SK-N-SH (cell line): ENCODE results near the gene NAV2. TPM values are rescaled to one million over a fixed set of nuclear protein-coding genes. Genes with fewer than 3 reads are reported as not detected.

Source experiments
- CTCF ChIA-PET: fragments of 300-600, 350-600 bp; formaldehyde crosslinking; extraction: SDS; loops from one replicate; lab custom pipeline; 2021; lab: Yijun Ruan, JAX
- POLR2A ChIA-PET: fragments of 350-600 bp; sonication (Branson Sonifier 250); formaldehyde crosslinking; extraction: SDS; loops from one replicate; lab custom pipeline; 2020; ENCODE audit warnings: antibody characterized with exemption, inconsistent platforms; lab: Yijun Ruan, JAX
- DNase-seq: peaks from one replicate; pipeline ENCODE4 v3.0.0; 2012
- H2AFZ ChIP-seq: fragments of 200-600 bp; sonication (generic); 2 replicates; pipeline ENCODE4 v1.8.1; 2016; ENCODE audit warnings: antibody characterized with exemption, mild to moderate bottlenecking, low read depth
- H3F3A ChIP-seq: fragments of 200-600 bp; sonication (generic); replicated peaks from 2 replicates; pipeline ENCODE3; 2016; ENCODE audit warnings: antibody characterized with exemption, mild to moderate bottlenecking; ENCODE audit not compliant: insufficient read depth
- H3K27ac ChIP-seq, 2 experiments: fragments of 200-500 bp in 1 of 2; fragments of 200-600 bp in 1 of 2; sonication (Bioruptor generic) in 1 of 2; sonication (generic), shearing (Covaris generic) in 1 of 2; 2 replicates each; pipeline versions ENCODE4 v1.5.1 to v1.6.1; 2014 to 2016; ENCODE audit warnings: low read depth in 2 of 2, inconsistent platforms in 1 of 2, low read length in 1 of 2, mild to moderate bottlenecking in 1 of 2, mixed read lengths in 1 of 2
- H3K27me3 ChIP-seq: fragments of 200-600 bp; sonication (generic), shearing (Covaris generic); 2 replicates; pipeline ENCODE4 v1.6.1; 2016; ENCODE audit warnings: mixed run types; ENCODE audit not compliant: insufficient read depth
- H3K36me3 ChIP-seq, 2 experiments: fragments of 200-500 bp in 1 of 2; fragments of 200-600 bp in 1 of 2; sonication (Bioruptor generic) in 1 of 2; sonication (generic) in 1 of 2; replicated peaks in 1 of 2; 2 replicates each; pipeline versions ENCODE3 to v1.5.1; 2014 to 2016; ENCODE audit warnings: low read length in 1 of 2, mild to moderate bottlenecking in 1 of 2; ENCODE audit not compliant: insufficient read depth in 2 of 2, control insufficient read depth in 1 of 2
- H3K4me1 ChIP-seq, 2 experiments: fragments of 200-500 bp in 1 of 2; fragments of 200-600 bp in 1 of 2; sonication (Bioruptor generic) in 1 of 2; sonication (generic), shearing (Covaris generic) in 1 of 2; 2 replicates each; pipeline versions ENCODE4 v1.5.1 to v1.6.1; 2014 to 2016; ENCODE audit warnings: low read depth in 1 of 2, low read length in 1 of 2, mixed run types in 1 of 2; ENCODE audit not compliant: insufficient read depth in 2 of 2, control insufficient read depth in 1 of 2
- H3K4me2 ChIP-seq: fragments of 200-600 bp; sonication (generic), shearing (Covaris generic); 2 replicates; pipeline ENCODE4 v1.6.1; 2017; ENCODE audit warnings: mixed run types
- H3K4me3 ChIP-seq, 2 experiments: fragments of 200-500 bp in 1 of 2; fragments of 200-600 bp in 1 of 2; sonication (Bioruptor generic) in 1 of 2; sonication (generic), shearing (Covaris generic) in 1 of 2; 2 replicates each; pipeline versions ENCODE4 v1.5.1 to v1.8.1; 2014 to 2016; ENCODE audit warnings: low read depth in 2 of 2, inconsistent platforms in 1 of 2, low read length in 1 of 2, mild to moderate bottlenecking in 1 of 2, mixed read lengths in 1 of 2, moderate library complexity in 1 of 2
- H3K79me2 ChIP-seq: fragments of 200-600 bp; sonication (generic); 2 replicates; pipeline ENCODE4 v1.8.1; 2017; ENCODE audit warnings: mild to moderate bottlenecking; ENCODE audit not compliant: insufficient read depth
- H3K9ac ChIP-seq: fragments of 200-600 bp; sonication (generic); 2 replicates; pipeline ENCODE4 v1.6.1; 2017; ENCODE audit warnings: mixed run types
- H3K9me2 ChIP-seq: fragments of 200-600 bp; sonication (generic); 2 replicates; pipeline ENCODE4 v1.6.1; 2017; ENCODE audit warnings: mixed run types
- H3K9me3 ChIP-seq: fragments of 200-600 bp; sonication (generic); 2 replicates; pipeline ENCODE4 v1.6.1; 2017; ENCODE audit warnings: mixed run types, mild to moderate bottlenecking, moderate library complexity
- H4K20me1 ChIP-seq: fragments of 200-600 bp; sonication (generic); 2 replicates; pipeline ENCODE4 v1.6.1; 2017; ENCODE audit warnings: mild to moderate bottlenecking, mixed run types; ENCODE audit not compliant: insufficient read depth
- CHD2 ChIP-seq: fragments of 150-350 bp; IDR thresholded peaks from 2 replicates; pipeline ENCODE4 v1.6.1; 2018; ENCODE audit warnings: low read length; ENCODE audit not compliant: partially characterized antibody
- EP300 ChIP-seq, 2 experiments: IDR thresholded peaks; 2 replicates each; pipeline versions ENCODE4 v1.4.0 to v1.6.1; 2012; ENCODE audit warnings: borderline replicate concordance in 1 of 2, low read depth in 1 of 2, low read length in 1 of 2
- FOXJ3 ChIP-seq: sonication (generic); formaldehyde crosslinking; IDR thresholded peaks from 2 replicates; pipeline ENCODE4 v1.5.1; 2020; ENCODE audit warnings: mild to moderate bottlenecking, missing genetic modification reagents
- GABPA ChIP-seq: IDR thresholded peaks from 2 replicates; pipeline ENCODE4 v1.4.0; 2012; ENCODE audit warnings: low read depth, mild to moderate bottlenecking
- MEF2A ChIP-seq: IDR thresholded peaks from 2 replicates; pipeline ENCODE4 v1.4.0; 2012; ENCODE audit warnings: low read depth, borderline replicate concordance
- NFIC ChIP-seq: IDR thresholded peaks from 2 replicates; pipeline ENCODE4 v1.4.0; 2012; ENCODE audit warnings: borderline replicate concordance
- POLR2AphosphoS5 ChIP-seq: IDR thresholded peaks from 2 replicates; pipeline ENCODE4 v1.6.1; 2012; ENCODE audit warnings: low read depth, low read length
- RAD21 ChIP-seq: IDR thresholded peaks from 2 replicates; pipeline ENCODE4 v1.6.1; 2012; ENCODE audit warnings: mild to moderate bottlenecking, low read length
- SIN3A ChIP-seq: IDR thresholded peaks from 2 replicates; pipeline ENCODE4 v1.6.1; 2012; ENCODE audit warnings: low read depth, mild to moderate bottlenecking, low read length, moderate library complexity, borderline replicate concordance
- SMC3 ChIP-seq: IDR thresholded peaks from 2 replicates; pipeline ENCODE4 v1.6.1; 2012; ENCODE audit warnings: low read depth, low read length, improper control_type of control experiment
- TAF1 ChIP-seq: IDR thresholded peaks from 2 replicates; pipeline ENCODE4 v1.6.1; 2012; ENCODE audit warnings: low read depth, mild to moderate bottlenecking, low read length, moderate library complexity, borderline replicate concordance
- TCF12 ChIP-seq: IDR thresholded peaks from 2 replicates; pipeline ENCODE4 v1.4.0; 2012
- TEAD4 ChIP-seq: IDR thresholded peaks from 2 replicates; pipeline ENCODE4 v1.4.0; 2012; ENCODE audit warnings: mild to moderate bottlenecking, borderline replicate concordance; ENCODE audit not compliant: insufficient read depth
- WGBS: methylation state at CpG from one replicate; pipeline ENCODE4 v1.1.6; 2017; ENCODE audit warnings: low lambda C conversion rate; 5-methylcytosine and 5-hydroxymethylcytosine counted together
- polyA plus RNA-seq, 3 experiments: library from polyadenylated mRNA; depleted of rRNA; stranded (reverse); fragments of >200 nt; gene quantifications; 2 replicates each; pipeline ENCODE4 v1.2.3, GENCODE V29; 2012
- TF ChIP-seq, protein P1 (sequence below): fragments of 200-600 bp; sonication (generic); IDR thresholded peaks from 2 replicates; pipeline ENCODE4 v1.6.1; 2017; ENCODE audit warnings: antibody characterized with exemption, mild to moderate bottlenecking, moderate library complexity
- TF ChIP-seq, protein P2 (sequence below): IDR thresholded peaks from 2 replicates; pipeline ENCODE4 v1.4.0; 2012; ENCODE audit warnings: low read depth, borderline replicate concordance
- TF ChIP-seq, protein P3 (sequence below): IDR thresholded peaks from 2 replicates; pipeline ENCODE4 v1.6.1; 2012; ENCODE audit warnings: mild to moderate bottlenecking, low read depth, low read length, moderate library complexity

NAV2 gene
- polyA plus RNA-seq, 1 of the 3 experiments (the other 2 are of a cell fraction) = 26.2 TPM

DNA sequence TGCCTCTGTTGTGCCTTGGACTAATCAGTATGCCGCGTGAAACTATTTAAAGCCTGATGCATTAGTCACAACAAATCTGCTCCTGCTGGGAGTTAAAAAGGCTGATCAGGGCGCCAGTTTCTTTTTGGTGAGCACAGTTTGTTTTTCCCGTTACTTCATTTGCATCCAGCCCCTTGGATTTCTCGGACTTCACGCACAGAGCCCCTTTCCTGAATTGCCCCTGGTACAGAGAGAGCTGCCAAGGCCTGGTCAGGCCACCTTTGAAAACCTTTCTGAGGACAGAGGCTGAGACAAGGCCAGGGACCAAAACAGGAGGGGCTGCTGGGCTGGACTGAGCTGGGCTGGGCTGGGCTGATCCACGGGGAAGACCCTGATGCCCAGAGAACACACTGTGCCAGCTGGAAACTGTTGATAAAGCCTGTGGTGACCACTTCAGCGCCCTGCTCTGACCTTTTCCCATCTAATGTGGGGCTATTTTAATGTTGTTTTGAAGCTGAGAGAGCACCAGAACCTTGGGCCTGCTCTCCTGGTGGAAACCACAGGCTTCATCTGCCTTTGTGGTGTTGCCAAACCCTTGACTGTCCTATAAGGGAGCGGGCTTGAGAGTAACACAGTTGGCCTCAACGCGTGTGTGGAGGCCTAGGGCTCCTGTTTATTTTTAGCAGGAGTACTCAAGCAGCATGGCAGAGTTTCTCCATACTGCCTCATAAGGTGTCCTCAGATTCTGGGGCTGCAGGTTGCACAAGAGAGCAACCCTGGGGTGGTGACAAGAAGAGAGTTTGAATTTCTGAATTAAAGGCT is 44.2 kb downstream of the NAV2 start:
- no peaks in the 10 kb centered on the region for H3K9me2 ChIP-seq
- H3K9me3 ChIP-seq = no peaks in the 10 kb centered on the region
- no peaks in the 10 kb centered on the region for H3K27me3 ChIP-seq
- POLR2A ChIA-PET = no interaction called here
- H3K27ac ChIP-seq = no peak overlapping the region
- H3K4me2 ChIP-seq = no peak overlapping the region
- peaks cover 99% of the 10 kb centered on the region for H3K79me2 ChIP-seq
- peaks cover 40 to 55% of the 10 kb centered on the region in 2 experiments for H3K36me3 ChIP-seq
- H3F3A ChIP-seq = peaks cover 4% of the 10 kb centered on the region
- no peak for TF ChIP-seq NFIC
- no peak for TF ChIP-seq TAF1
- no peak for TF ChIP-seq SMC3
- TF ChIP-seq EP300 (IDR thresholded peaks at IDR 0.05; ENCODE audit: borderline replicate concordance in 1 of 2, low read depth in 1 of 2, low read length in 1 of 2) = no peak
- TF ChIP-seq RAD21 = no peak
- no peak for TF ChIP-seq MEF2A
- no peak for TF ChIP-seq POLR2AphosphoS5
- TF ChIP-seq GABPA = no peak
- no peak for TF ChIP-seq SIN3A
- no peak for TF ChIP-seq TCF12
- TF ChIP-seq CHD2 = no peak
- TF ChIP-seq, protein P1, sequence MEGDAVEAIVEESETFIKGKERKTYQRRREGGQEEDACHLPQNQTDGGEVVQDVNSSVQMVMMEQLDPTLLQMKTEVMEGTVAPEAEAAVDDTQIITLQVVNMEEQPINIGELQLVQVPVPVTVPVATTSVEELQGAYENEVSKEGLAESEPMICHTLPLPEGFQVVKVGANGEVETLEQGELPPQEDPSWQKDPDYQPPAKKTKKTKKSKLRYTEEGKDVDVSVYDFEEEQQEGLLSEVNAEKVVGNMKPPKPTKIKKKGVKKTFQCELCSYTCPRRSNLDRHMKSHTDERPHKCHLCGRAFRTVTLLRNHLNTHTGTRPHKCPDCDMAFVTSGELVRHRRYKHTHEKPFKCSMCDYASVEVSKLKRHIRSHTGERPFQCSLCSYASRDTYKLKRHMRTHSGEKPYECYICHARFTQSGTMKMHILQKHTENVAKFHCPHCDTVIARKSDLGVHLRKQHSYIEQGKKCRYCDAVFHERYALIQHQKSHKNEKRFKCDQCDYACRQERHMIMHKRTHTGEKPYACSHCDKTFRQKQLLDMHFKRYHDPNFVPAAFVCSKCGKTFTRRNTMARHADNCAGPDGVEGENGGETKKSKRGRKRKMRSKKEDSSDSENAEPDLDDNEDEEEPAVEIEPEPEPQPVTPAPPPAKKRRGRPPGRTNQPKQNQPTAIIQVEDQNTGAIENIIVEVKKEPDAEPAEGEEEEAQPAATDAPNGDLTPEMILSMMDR = no peak
- TF ChIP-seq FOXJ3 (CRISPR knock-in tag) = no peak
- 92% methylated on average over 9 of the region's 11 CpGs for WGBS
- H2AFZ ChIP-seq = no peak overlapping the region
- H4K20me1 ChIP-seq = peaks cover 100% of the 10 kb centered on the region
- CTCF ChIA-PET = interaction anchor here (0.6 to 5.4 kb wide), 4 partner anchors 14 to 497 kb away, joined by 3 to 18 read pairs (median 4); no protein-coding TSS in a partner anchor
- H3K4me1 ChIP-seq = peaks cover 0 to 44% of the 10 kb centered on the region in 2 experiments; a peak in 1 of 4 replicates
- no peak for DNase-seq
- no peak overlapping the region for H3K4me3 ChIP-seq
- no peak overlapping the region for H3K9ac ChIP-seq

DNA sequence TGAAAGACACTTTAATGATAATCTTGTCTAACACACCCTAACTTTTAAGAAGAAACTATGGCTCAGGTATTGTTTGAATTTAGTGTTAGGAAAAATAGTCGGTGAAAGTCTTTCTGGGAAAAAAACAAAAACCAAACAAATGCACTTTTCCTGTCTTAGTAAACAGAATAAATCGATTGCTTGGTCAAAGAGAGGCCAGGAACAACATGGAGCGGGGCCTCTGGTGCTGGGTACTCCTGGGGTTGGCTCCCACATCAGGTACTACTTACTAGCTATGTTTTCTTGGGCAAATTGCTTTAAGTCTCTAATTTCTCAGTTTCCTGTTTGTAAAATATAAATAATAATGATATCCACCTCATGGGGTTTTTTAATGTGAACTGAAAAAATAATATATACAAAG is 46.8 kb downstream of the NAV2 start:
- Histone ChIP-seq H3K9ac (no peak overlapping the region), H3K9me3 (no peaks in the 10 kb centered on the region), H3K4me3 (no peak overlapping the region), H3K4me1 (peaks cover 0 to 43% of the 10 kb centered on the region in 2 experiments; a peak in 2 of 4 replicates), H3K36me3 (peaks cover 23 to 55% of the 10 kb centered on the region in 2 experiments), H3K4me2 (no peak overlapping the region), H3K9me2 (no peaks in the 10 kb centered on the region), H2AFZ (no peak overlapping the region), H3F3A (no peaks in the 10 kb centered on the region), H4K20me1 (peaks cover 100% of the 10 kb centered on the region), H3K27me3 (no peaks in the 10 kb centered on the region), H3K79me2 (peaks cover 99% of the 10 kb centered on the region), H3K27ac (no peak overlapping the region)
- POLR2A ChIA-PET = no interaction called here
- WGBS = 86% methylated on average over 3 of the region's 3 CpGs
- CTCF ChIA-PET = interaction anchor here (0.7 to 5.4 kb wide), 3 partner anchors 16 to 144 kb away, joined by 3 to 18 read pairs (median 6); no protein-coding TSS in a partner anchor
- no peak for DNase-seq
- TF ChIP-seq, protein P1 = no peak
- no peak for TF ChIP-seq TEAD4
- no peak for TF ChIP-seq FOXJ3 (CRISPR knock-in tag)
- no peak for TF ChIP-seq SIN3A
- TF ChIP-seq MEF2A = no peak
- TF ChIP-seq, protein P2, sequence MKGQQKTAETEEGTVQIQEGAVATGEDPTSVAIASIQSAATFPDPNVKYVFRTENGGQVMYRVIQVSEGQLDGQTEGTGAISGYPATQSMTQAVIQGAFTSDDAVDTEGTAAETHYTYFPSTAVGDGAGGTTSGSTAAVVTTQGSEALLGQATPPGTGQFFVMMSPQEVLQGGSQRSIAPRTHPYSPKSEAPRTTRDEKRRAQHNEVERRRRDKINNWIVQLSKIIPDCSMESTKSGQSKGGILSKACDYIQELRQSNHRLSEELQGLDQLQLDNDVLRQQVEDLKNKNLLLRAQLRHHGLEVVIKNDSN = no peak
- no peak for TF ChIP-seq NFIC
- TF ChIP-seq, protein P3, sequence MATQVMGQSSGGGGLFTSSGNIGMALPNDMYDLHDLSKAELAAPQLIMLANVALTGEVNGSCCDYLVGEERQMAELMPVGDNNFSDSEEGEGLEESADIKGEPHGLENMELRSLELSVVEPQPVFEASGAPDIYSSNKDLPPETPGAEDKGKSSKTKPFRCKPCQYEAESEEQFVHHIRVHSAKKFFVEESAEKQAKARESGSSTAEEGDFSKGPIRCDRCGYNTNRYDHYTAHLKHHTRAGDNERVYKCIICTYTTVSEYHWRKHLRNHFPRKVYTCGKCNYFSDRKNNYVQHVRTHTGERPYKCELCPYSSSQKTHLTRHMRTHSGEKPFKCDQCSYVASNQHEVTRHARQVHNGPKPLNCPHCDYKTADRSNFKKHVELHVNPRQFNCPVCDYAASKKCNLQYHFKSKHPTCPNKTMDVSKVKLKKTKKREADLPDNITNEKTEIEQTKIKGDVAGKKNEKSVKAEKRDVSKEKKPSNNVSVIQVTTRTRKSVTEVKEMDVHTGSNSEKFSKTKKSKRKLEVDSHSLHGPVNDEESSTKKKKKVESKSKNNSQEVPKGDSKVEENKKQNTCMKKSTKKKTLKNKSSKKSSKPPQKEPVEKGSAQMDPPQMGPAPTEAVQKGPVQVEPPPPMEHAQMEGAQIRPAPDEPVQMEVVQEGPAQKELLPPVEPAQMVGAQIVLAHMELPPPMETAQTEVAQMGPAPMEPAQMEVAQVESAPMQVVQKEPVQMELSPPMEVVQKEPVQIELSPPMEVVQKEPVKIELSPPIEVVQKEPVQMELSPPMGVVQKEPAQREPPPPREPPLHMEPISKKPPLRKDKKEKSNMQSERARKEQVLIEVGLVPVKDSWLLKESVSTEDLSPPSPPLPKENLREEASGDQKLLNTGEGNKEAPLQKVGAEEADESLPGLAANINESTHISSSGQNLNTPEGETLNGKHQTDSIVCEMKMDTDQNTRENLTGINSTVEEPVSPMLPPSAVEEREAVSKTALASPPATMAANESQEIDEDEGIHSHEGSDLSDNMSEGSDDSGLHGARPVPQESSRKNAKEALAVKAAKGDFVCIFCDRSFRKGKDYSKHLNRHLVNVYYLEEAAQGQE = no peak
- TF ChIP-seq TCF12 = no peak
- TF ChIP-seq GABPA = no peak
